H1 (cell line): ENCODE results near the gene SLC27A5. TPM values are rescaled to one million over a fixed set of nuclear protein-coding genes. Genes with fewer than 3 reads are reported as not detected.

Source experiments
- BRCA1 ChIP-seq: IDR thresholded peaks from 2 replicates; pipeline ENCODE4 v1.6.1; 2012; ENCODE audit warnings: low read depth, low read length, improper control_type of control experiment
- FOSL1 ChIP-seq: IDR thresholded peaks from 2 replicates; pipeline ENCODE4 v1.6.1; 2011; ENCODE audit warnings: mild to moderate bottlenecking, low read depth, low read length, moderate library complexity; ENCODE audit not compliant: insufficient read depth
- KDM5A ChIP-seq: fragments of 200-600 bp; IDR thresholded peaks from 2 replicates; pipeline ENCODE4 v1.7.1; 2012; ENCODE audit warnings: mild to moderate bottlenecking, low read length, inconsistent platforms, mixed read lengths
- POLR2AphosphoS5 ChIP-seq: IDR thresholded peaks from 2 replicates; pipeline ENCODE4 v1.6.1; 2011; ENCODE audit warnings: low read depth, low read length
- SP2 ChIP-seq: IDR thresholded peaks from 2 replicates; pipeline ENCODE4 v1.6.1; 2012; ENCODE audit warnings: mild to moderate bottlenecking, low read length, inconsistent platforms
- SUZ12 ChIP-seq: fragments of 200-600 bp; sonication (generic); IDR thresholded peaks from 2 replicates; pipeline ENCODE4 v1.6.1; 2012; ENCODE audit warnings: mild to moderate bottlenecking, inconsistent platforms, low read length, moderate library complexity, mixed read lengths
- polyA plus RNA-seq, 7 experiments: library from polyadenylated mRNA; depleted of rRNA in 3 of 7; stranded (reverse) in 5 of 7; unstranded in 2 of 7; fragments of >200 nt in 5 of 7; fragments of 200-250 nt in 2 of 7; gene quantifications; 1 replicate in 5 of 7; 2 replicates in 1 of 7; 4 replicates in 1 of 7; pipeline versions ENCODE4 v1.2.1 to v1.2.3, GENCODE V29; 2011 to 2013; ENCODE audit warnings: missing spikeins in 2 of 7, mixed read lengths in 2 of 7
- total RNA-seq: library from RNA; stranded (reverse); fragmentation: NEBNext Ultra II Directional; extraction: Animal tissue kit (Norgen Biotek cat#: 25700); gene quantifications from 2 replicates; pipeline ENCODE4 v1.2.1, GENCODE V29; 2021

SLC27A5 gene
- total and polyA plus RNA-seq, 2 of the 8 experiments (the other 6 are each of a cell fraction or from before 2014, with no cell fraction given), result 25.1 to 80.5 TPM

- no peak for TF ChIP-seq POLR2AphosphoS5
- no peak for TF ChIP-seq SP2
- no peak for TF ChIP-seq SUZ12
- no peak for TF ChIP-seq FOSL1
- TF ChIP-seq KDM5A, result no peak
- no peak for TF ChIP-seq BRCA1
Measured at GRCh38 chr19:58456111-58456510, 55.7 kb downstream of the SLC27A5 start (continued).
